Endometrium (tissue), 2 donors: ENCODE measurements around the gene TSPOAP1.

Experiments
- FAIRE-seq: peaks from 2 replicates; lab custom pipeline; 2012; peaks lifted over from hg19 to GRCh38; lab: Jason Lieb, UNC
- donor health status: control.
- donor health status: control.

The TSPOAP1 gene

DNA sequence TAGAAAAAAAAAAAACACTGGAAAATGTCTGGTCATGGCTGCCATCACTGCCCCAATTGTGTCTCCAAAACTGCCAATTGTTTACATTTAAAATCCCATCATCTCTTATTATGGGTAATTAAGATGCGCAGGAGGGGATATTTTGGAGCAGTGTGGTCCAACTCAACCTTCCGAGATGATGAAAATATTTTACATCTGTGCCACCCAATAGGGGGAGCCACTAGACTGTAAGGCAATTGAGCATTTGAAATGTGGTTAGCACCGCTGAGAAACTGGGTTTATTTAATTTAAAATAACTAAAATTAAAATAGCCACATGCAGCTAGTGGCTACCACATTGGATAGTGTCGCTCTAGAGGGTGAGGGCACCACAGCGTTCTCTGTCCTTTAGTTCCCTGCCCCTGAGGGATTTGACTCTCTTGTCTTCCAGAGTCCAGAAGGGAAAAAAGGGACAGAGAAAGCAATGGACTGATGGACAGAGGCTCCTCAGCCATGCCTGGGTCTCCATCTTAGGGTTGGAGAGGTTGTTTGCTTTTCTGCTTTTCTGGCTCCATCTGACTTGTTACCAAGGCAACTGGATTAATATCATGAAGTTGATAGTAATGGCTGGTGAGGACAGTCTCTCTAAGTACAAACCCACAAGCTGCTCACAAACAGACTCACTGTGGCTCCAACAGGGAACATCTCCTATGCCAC is 51.3 kb downstream of the TSPOAP1 start:
- FAIRE-seq = no peak

DNA sequence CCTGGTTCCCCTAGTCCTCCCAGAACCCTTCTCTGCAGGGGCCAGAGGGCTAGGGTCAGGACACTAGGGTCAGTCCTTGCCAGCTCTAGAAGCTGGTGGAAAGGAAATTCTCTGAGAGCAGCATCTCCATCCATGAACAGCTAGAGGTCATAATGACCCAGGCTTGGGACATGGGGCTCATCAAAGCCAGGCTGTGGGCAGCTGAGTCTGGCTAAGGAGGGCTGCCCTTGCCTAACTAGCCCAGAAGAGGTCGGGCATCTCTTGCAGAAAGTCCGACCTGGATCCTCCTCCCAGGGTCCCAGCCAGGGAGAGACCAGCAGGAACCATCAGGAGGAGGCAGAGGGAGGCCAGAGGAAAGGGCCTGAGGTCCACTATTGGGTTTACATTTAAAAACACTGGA is 52.2 kb downstream of the TSPOAP1 start:
- FAIRE-seq = no peak

DNA sequence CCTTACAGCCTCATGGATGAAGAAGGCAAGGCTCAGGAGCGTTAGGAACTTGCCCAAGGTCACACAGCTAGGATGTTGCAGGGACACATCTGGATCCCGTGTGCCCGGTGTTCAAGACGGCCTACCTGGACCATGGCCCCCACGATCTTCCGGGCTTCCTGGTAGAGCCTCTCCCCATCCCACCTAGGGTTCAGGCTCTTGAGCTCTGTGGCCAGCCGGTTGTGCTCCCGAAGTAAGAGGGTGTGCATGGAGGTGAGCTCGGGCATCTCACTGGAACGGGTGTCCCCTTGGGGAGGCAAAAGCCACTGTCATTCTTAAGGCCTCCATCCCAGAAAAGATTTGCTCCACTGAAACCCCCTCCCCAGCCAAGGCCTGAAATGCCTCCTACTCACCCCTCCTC is 53.2 kb downstream of the TSPOAP1 start:
- no peak for FAIRE-seq

DNA sequence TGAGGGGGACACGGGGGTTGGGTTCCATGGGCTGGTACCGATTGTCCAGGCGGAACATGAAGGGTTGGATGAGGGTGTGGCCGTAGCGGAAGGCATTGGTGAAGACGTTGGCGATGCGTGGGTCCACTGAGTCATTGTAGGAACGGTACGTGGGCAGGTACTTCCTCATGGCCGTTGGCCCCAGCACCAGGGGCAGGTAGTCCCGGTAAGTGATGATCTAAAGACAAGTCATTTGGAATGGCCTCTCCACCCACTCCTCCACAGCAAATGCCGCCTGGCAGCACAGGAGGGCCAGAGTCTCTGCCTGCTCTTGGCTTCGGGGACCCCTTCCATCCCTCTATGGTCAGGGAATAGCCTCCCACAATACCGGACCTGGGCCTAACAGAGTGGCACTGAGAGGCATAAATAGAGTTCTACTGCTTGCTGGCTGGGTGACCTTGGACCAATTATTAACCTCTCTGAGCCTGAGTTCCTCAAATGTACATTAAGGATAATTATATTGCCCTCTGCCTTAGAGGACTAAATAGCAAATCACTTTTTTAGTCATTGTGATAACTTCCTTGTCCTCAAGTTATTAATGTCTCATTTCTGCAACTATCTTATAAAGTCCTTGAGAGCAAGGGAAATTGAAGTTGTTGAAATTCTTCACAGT is 55.0 kb downstream of the TSPOAP1 start:
- FAIRE-seq = no peak

DNA sequence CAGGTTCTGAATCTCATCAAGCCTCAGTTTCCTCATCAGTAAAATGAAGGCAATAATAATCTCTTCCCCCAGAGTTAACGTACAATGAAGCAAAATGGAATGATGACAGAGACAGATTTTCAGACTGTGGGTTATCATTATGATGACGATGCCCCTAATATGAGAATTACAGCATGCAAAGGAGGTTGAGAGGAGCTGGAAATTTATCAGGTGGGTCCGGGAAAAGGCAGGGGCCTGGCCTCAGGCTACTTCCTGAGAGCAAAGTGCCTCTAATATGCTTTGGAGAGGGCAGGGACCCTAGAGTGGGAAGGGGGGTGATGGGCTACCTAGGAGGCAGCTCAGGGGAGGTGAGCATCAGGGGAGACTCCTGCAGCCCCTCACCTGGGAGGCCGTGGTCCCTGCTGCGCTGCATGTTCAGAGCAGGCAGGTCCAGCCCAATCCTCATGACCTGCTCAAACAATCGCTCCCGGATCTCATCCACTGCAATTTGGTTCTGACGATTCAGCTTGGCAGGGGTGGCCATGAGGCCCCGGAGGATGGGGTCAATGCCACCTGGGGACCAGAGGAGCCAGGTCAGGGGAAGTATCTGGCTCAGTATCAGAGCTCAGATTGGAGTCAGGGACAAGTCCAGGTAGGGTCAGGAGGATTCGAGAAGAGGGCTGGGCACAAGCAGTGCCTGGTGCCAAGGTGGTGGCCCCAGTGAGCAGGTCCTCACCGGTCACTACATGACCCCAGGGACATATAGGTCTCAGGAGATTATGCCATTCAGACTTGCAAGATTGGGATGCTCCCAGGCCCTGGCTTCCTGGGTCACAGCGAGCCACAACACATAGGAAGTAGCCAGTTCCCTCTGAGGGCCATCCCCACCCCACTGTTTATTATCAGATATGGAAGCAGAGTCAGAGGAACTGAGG is 56.0 kb downstream of the TSPOAP1 start:
- no peak for FAIRE-seq

DNA sequence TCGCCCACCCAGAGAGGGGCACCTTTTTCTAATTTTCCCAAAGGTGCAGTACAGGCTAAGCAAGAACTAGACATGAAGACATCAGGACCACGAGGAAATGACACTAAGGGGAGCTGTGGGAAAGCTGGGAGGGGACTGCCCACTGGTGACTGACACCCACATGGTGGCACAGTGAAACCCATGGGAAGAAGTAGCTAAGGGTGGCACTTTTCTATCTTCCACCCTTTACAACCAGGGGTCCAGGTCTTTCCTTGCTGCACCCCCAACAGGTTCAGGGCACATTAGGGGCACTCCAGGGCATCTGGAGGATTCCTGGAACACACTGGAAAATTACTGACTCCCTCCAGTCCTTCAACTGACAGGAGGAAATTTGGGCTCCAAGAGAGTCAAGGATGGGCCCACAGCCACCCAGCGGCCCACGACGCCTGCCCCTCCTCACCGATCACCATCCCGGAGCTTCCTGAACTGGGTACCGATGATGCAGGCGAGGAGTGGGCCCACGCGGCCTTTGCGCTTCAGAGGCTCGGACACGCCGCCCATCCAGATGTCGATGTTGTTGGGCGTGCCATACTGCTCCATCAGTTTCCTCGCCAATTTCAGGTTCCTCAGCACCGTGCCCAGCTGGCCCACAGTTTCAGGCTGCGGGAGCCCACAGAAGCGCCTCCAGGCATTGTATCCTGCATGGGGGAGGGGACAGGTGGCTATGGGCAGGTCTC is 57.2 kb downstream of the TSPOAP1 start:
- FAIRE-seq = no peak

DNA sequence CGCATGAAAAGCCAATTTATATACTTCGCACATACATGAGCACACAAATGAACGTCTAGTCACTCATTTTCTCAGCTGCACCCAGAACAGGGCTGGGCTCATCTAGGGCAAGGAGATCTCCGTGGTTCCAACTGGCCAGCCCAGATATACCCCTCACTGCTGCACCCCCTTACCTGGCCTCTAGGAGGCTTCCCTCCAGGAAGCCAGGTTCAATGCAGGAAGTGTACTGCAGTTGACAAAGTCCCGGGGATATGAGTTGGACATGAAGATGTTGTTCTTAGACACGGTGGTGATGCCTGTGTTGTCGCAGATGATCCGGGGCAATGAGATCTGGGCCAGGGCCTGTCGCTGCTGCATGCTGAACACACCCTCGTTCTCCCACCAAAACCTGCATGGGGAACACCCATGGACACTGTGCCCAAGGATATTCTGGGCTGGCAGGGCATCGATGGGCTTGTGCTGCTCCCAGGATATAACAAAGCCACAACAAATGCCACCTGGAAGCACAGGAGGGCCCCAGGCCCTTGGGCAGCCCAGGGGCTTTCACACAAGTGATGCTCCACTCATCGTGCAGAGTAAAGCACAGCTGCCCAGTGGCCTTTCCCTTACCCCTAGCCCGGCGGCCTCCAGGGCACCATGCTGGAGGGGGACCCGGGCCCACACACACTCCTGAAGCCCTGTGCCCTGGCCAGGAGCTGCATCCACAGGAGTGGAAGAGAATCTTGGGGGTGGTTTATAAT is 57.9 kb downstream of the TSPOAP1 start:
- no peak for FAIRE-seq

DNA sequence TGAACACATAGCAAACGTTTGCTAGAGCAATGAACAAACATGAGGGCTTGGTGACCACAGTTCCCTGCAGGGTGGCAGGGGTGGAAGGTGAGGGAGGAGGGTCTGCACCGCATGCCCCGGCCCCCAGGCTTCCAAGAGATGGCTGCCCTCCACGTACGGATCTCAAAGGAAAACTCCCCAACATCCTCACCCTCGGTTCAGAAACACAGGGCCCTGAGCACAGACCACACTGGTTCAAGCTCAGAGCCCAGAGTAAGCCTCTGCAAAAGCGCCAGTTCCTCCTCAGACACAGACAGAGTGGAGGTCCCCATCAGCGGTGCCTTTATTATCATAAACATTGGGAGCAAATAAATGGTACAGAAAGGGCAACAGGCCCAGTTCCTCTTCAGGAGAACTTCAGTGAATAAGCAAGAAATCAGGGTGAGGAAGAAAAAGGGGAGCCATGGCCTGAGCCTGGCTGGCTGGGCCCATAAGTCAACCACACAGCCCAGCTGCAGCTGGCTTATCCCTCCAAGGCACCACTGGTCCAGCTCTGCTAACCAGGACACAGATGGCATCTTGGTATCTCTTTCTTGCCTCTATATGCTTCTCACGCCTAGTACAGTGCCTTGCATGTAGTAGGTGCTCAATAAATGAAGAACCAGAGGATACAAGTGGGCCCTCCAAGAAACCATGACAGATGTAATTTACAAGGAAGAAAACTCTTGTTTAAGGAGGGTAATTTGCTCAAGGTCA is 58.9 kb downstream of the TSPOAP1 start:
- no peak for FAIRE-seq

DNA sequence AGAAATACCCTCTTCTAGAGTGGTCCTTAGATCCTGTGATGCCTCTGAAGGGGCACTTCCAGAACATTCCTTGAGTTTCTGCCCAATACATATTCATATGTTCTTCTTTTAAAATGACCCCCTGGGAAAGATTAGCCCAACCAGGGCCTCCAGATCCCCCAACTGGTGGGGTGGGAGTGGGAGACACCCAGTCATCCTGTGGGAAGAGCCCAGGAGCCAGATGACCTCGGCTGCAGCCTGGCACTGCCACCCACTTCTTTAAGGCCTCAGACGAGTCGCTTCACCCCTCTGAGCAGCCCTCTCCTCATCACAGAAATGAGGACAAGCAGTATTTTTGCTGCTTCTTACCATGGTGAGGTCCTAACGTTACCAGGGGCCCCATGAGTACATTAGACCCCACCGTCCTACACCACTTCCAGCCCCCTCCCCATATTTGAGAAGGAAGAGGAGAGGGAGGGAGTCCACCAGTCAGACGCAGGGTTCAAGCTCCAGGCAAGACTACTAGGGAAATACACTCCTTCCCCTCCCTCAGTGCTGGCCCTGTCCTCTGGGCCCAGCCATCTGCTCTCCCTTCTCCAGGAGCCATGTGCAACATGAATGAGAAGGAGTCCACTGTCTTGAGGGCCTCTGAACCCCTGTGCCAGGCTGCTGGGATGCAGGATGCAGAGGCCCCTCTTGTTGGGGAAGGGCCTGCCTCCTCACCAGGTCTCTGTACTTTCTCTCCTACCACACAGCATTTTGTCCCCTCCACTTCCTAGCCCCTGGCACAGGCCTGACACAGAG is 59.6 kb downstream of the TSPOAP1 start:
- FAIRE-seq = no peak

DNA sequence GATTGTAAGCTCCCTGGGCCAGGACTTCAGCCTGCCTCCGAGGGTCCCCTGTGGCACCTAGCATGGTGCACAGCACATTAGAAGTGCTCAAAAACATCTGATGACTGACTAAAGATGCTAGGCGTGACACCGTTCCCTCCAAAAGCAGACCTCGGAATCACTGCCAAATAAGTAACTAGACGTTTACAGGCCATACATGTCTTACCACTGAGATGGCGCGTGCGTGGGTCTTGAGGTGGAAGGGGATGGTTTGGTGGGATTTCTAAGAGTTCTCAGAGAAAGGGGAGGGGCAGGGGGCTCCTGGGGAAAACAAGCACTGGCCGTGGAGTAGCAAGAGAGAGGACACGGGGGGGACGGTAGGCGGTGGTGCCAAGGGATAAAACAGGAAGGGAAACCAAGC is 60.3 kb downstream of the TSPOAP1 start:
- FAIRE-seq = no peak

DNA sequence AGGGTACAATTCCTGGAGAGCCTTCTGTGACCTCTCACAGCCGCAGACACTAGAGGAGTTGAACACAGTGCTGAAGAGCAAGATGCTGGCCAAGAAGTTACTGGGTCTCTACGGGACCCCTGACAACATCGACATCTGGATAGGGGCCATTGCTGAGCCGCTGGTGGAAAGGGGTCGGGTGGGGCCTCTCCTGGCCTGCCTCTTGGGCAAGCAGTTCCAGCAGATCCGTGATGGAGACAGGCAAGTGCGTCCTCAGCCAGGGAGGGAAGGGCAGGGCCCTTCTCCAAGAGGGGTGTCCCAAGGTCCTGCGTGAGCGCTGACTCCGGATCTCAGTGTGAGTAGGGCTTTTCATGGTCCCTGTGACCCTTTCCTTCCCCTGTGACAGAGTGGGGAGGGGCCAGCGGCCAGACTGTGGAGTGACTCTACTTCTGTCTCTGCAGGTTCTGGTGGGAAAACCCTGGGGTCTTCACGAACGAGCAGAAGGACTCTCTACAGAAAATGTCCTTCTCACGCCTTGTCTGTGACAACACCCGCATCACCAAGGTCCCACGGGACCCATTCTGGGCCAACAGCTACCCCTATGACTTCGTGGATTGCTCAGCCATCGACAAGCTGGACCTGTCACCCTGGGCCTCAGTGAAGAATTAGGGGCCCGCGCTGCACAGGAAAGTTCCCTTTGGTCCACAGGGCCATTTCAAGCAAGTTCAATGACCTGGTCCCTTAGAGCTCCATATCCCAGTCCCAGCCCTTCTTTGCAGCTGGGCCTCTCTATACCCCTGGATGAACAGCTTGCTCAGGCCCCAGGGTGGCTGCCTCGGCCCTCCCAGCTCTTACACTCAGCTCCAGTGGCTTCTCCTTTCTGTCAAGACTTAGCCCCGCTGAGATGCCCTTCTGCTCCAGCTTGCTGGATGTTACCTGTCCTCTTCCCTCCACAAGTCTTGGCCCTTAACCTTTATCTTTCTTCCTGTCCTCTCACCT is 61.0 kb downstream of the TSPOAP1 start:
- no peak for FAIRE-seq

DNA sequence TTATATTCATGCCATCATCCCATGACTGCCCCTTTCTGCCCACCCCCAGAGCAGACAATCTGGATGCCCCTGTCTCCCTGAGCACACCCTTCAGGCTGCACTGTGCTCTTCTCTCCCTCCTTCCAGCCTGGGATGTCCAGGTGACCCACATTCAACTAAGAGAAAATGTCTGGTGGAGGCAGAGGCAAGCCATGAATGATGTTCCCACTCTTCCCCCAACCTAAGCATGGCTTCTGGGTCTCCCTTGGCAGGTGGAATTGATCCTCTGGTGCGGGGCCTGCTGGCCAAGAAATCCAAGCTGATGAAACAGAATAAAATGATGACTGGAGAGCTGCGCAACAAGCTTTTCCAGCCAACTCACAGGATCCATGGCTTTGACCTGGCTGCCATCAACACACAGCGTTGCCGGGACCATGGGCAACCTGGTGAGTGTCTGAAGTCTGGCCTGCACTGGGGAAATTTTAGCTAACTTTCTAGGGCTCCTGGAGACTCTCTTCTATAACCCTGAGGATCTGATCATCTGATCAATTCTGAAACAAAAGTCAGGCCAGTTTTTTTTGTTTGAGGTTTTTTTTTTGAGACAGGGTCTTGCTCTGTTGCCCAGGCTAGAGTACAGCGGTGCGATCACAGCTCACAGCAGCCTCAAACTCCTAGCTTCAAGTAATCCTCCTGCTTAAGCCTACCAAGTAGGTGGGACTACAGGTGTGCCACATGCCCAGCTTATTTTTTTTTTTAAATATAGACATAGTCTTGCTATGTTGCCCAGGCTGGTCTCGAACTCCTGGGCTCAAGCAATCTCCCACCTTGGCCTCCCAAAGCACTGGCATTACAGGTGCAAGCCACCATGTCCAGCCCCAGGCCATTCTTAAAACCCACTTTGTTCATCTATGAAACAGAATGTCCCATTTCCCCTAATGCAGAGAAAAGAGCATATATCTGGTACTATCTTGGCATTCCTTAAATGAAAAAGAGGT is 62.4 kb downstream of the TSPOAP1 start:
- FAIRE-seq = no peak

DNA sequence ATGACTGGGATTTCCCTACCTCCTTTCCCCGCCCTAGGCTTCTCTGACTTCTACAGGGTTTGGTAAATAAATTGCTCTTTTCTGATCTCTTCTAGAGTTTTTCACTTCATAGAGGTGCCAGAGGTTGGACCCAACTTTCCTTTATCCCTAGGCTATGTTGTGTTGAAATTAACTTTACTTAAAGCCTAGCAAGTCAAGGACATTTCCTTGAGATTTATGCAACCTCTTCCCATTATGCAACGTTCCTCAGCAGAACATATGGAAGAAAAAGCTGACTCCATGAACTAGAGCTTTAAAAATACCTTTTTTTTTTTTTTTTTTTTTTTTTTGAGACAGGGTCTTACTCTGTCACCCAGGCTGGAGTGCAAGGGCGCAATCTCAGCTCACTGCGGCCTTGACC is 63.3 kb downstream of the TSPOAP1 start:
- FAIRE-seq = no peak

DNA sequence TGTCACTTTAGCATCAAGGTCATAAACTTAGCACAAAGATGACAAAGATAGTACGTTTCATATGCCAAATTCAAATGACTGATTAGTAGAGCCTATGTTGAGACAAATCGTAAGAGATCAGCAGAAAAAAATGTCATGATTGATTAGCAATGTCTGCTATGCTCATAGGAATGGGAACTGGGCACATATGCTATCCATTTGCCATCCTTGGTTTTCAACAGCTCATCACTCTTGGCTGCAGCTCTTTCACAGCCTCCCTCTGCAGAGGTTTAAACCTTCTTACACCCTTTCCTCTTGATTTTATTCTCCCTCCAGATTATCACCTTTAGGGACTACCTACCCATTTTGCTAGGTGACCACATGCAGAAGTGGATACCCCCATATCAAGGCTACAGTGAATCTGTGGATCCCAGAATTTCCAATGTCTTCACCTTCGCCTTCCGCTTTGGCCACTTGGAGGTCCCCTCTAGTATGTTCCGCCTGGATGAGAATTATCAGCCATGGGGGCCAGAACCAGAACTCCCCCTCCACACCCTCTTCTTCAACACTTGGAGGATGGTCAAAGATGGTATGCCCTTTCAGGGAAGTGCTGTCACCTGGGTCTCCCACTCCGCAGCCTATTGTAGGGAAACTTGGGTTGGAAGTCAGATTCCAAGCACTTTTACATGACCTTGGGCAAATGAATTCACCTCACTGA is 64.0 kb downstream of the TSPOAP1 start:
- FAIRE-seq = no peak

DNA sequence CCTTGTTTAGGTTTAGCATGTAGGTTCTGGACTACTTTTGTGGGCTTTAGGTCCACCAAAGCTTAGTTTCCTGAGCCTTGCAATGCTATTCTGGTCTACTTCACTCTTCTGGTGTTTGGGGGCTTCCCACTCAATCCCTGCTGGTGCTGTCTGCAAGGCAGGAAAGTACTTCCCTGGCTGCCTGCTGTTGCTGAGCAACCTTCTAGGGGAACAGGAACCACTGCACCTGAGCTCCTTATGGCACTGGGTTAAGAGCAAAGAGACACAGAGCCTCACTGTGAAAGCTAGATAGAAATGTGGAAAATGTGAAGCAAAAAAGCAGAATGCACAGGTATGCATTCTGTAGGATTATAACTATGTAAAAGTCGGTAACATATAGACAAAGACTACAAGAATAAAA is 64.8 kb downstream of the TSPOAP1 start:
- no peak for FAIRE-seq

DNA sequence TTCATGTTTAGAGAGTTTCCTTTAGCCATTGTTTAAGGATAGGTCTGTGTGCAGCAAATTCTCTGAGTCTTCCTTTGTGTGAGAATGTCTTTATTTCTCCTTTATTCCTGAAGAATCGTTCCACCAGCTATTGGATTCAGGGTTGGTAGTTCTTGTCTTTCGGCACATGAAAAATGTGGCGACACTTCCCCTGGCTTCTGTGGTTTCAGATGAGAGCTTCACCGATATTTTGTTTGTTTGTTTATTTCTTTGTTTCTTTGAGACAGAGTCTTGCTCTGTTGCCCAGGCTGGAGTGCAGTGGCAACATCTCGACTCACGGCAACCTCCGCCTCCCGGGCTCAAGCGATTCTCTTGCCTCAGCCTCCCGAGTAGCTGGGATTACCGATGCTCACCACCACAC is 66.4 kb downstream of the TSPOAP1 start:
- no peak for FAIRE-seq

DNA sequence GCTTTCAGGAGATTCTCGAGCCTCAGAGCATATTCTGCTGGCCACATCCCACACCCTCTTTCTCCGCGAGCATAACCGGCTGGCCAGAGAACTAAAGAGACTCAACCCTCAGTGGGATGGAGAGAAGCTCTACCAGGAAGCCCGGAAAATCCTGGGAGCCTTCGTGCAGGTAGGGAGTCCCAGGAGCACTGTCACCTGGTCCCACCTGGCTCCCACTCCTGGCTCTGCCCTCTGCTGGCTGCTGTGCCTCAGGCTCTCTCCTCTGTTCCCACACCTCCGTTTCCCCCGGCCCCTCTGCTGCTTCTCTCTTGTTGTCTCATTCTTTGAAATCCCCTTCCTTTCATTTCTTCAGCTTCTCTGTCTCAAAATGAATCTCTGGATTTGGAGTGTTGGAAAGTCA is 73.8 kb downstream of the TSPOAP1 start:
- FAIRE-seq = no peak
